Gastrocnemius medialis (tissue), 4 donors: Measurements from ENCODE around the gene DDIT3. TPM values are rescaled to one million over a fixed set of nuclear protein-coding genes. Genes with fewer than 3 reads are reported as not detected.

Experiments used
- ATAC-seq, 2 donors: fragments of 150-250 bp; one replicate each; pipeline ENCODE4 v1.9.1; 2016
- DNase-seq, 2 donors: peaks; one replicate each; pipeline ENCODE4 v3.0.0-alpha.2; 2019
- H3K27ac ChIP-seq, 4 donors: fragments of 200-600 bp; sonication (generic); 1 replicate in 1 of 4; 2 replicates in 3 of 4; pipeline ENCODE4 v1.5.1; 2016 to 2018; ENCODE audit warnings: mild to moderate bottlenecking in 2 of 4, moderate library complexity in 1 of 4
- H3K27me3 ChIP-seq, 3 donors: fragments of 200-600 bp; sonication (generic) in 2 of 3; 1 replicate in 1 of 3; 2 replicates in 2 of 3; pipeline versions ENCODE4 v1.5.1 to v1.6.0; 2016 to 2019; ENCODE audit warnings: mild to moderate bottlenecking in 1 of 3, moderate library complexity in 1 of 3
- H3K36me3 ChIP-seq, 2 donors: fragments of 200-600 bp; sonication (generic) in 1 of 2; one replicate each; pipeline ENCODE4 v1.5.1; 2017 to 2018
- H3K4me1 ChIP-seq, 2 donors: fragments of 200-600 bp; sonication (generic) in 1 of 2; one replicate each; pipeline ENCODE4 v1.5.1; 2016 to 2017; ENCODE audit warnings: mild to moderate bottlenecking in 2 of 2
- H3K4me3 ChIP-seq, 4 donors: fragments of 200-600 bp; sonication (generic) in 3 of 4; 1 replicate in 1 of 4; 2 replicates in 3 of 4; pipeline ENCODE4 v1.5.1; 2016 to 2019; ENCODE audit warnings: mild to moderate bottlenecking in 2 of 4
- H3K9me3 ChIP-seq, 3 donors: fragments of 200-600 bp; sonication (generic) in 2 of 3; 1 replicate in 1 of 3; 2 replicates in 2 of 3; pipeline ENCODE4 v1.5.1; 2016 to 2019
- POLR2A ChIP-seq, 2 donors: fragments of 450-650 bp; IDR thresholded peaks; one replicate each; pipeline ENCODE4 v1.6.1; 2017; ENCODE audit warnings: antibody characterized with exemption in 2 of 2, mild to moderate bottlenecking in 2 of 2, moderate library complexity in 2 of 2
- in situ Hi-C, 4 donors: fragments of 200-750 bp; cut with MboI; loops; one replicate each; pipeline versions ENCODE4 v1.15.0 to v1.8.0; 2017; ENCODE audit warnings: low sequenced_read_pairs in 4 of 4
- intact Hi-C: fragments of 100-400 bp; cut with DNase I; formaldehyde crosslinking; loops from one replicate; pipeline ENCODE4 v1.15.1; 2023; ENCODE audit warnings: low total_unique reads
- total RNA-seq, 4 donors: library from RNA; depleted of rRNA; stranded (reverse); fragments of >200 nt; gene quantifications; one replicate each; pipeline versions ENCODE4 v1.1.0 to v1.2.3, GENCODE V29; 2016
- TF ChIP-seq, protein P1 (sequence below), 5 experiments: fragments of 450-650 bp in 3 of 5; fragments of 200-600 bp in 2 of 5; sonication (generic) in 2 of 5; IDR thresholded peaks in 4 of 5; conservative IDR thresholded peaks in 1 of 5; 1 replicate in 4 of 5; 2 replicates in 1 of 5; pipeline ENCODE4 v1.5.1; 2016 to 2019; ENCODE audit warnings: antibody characterized with exemption in 5 of 5, mild to moderate bottlenecking in 3 of 5, moderate library complexity in 3 of 5

DDIT3 gene
- total RNA-seq, 4 donors from 2014 or later: 11.8 to 46.4 (median 17.1) TPM

DNA sequence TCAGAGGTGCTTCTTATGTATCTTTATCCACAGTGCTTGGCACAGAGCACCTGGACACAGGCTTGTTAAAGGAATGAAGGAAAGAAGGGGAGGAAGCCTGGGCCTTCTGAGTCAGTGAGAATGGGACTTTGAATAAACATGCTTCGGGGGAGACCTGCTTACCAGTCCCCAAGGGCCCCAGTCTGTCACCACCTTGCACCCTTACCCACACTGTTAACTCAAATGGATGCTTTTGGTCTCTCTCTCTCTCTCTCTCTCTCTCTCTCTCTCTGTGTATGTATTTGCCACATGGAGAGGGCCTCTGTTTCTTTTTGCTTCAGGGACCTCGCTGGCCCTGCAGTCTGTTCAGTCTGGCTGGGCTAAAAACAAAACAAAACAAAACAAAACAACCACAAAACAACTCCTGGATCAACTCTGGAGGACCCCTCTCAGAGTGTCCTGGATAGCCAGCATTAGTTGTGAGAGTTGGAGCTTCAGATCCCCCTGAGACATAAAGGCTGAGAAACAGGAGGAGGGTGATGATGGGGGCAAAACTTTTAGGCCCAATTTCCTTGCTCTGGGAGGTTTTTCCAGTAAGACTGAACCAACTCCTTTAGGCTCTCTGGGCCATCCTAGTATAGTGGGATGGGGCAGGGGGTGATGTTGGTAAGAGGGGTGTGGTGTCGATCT lies 31.5 kb upstream of the DDIT3 start:
- H3K9me3 ChIP-seq: no peaks in the 10 kb centered on the region
- TF ChIP-seq POLR2A (IDR thresholded peaks at IDR 0.05): no peak
- TF ChIP-seq, protein P1, sequence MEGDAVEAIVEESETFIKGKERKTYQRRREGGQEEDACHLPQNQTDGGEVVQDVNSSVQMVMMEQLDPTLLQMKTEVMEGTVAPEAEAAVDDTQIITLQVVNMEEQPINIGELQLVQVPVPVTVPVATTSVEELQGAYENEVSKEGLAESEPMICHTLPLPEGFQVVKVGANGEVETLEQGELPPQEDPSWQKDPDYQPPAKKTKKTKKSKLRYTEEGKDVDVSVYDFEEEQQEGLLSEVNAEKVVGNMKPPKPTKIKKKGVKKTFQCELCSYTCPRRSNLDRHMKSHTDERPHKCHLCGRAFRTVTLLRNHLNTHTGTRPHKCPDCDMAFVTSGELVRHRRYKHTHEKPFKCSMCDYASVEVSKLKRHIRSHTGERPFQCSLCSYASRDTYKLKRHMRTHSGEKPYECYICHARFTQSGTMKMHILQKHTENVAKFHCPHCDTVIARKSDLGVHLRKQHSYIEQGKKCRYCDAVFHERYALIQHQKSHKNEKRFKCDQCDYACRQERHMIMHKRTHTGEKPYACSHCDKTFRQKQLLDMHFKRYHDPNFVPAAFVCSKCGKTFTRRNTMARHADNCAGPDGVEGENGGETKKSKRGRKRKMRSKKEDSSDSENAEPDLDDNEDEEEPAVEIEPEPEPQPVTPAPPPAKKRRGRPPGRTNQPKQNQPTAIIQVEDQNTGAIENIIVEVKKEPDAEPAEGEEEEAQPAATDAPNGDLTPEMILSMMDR (IDR thresholded peaks at IDR 0.05 in 4 of 5, conservative IDR thresholded peaks at IDR 0.05 in 1 of 5): no peak
- in situ Hi-C loops (no loop called here), intact Hi-C loops (no loop called here)
- no peaks in the 10 kb centered on the region for H3K36me3 ChIP-seq
- DNase-seq: no peak
- no peak overlapping the region for H3K4me3 ChIP-seq
- no peak overlapping the region for H3K27ac ChIP-seq
- ATAC-seq: no peak
- H3K4me1 ChIP-seq: peaks cover 3% of the 10 kb centered on the region in 2 donors
- peaks cover 21 to 33% (median 21%) of the 10 kb centered on the region in 3 donors for H3K27me3 ChIP-seq

GRCh38 chr12:57550641-57551549 lies 30.6 kb upstream of the DDIT3 start:
- no peaks in the 10 kb centered on the region for H3K9me3 ChIP-seq
- peaks cover 8% of the 10 kb centered on the region in 2 donors for H3K4me1 ChIP-seq
- DNase-seq (no peak), ATAC-seq (no peak)
- intact Hi-C loops: no loop called here
- H3K36me3 ChIP-seq: no peaks in the 10 kb centered on the region
- in situ Hi-C loops: no loop called here
- no peak overlapping the region for H3K4me3 ChIP-seq
- H3K27ac ChIP-seq: no peak overlapping the region
- peaks cover 21 to 33% (median 21%) of the 10 kb centered on the region in 3 donors for H3K27me3 ChIP-seq
- TF ChIP-seq POLR2A (IDR thresholded peaks at IDR 0.05): no peak
- TF ChIP-seq, protein P1 (IDR thresholded peaks at IDR 0.05 in 4 of 5, conservative IDR thresholded peaks at IDR 0.05 in 1 of 5): no peak

DNA sequence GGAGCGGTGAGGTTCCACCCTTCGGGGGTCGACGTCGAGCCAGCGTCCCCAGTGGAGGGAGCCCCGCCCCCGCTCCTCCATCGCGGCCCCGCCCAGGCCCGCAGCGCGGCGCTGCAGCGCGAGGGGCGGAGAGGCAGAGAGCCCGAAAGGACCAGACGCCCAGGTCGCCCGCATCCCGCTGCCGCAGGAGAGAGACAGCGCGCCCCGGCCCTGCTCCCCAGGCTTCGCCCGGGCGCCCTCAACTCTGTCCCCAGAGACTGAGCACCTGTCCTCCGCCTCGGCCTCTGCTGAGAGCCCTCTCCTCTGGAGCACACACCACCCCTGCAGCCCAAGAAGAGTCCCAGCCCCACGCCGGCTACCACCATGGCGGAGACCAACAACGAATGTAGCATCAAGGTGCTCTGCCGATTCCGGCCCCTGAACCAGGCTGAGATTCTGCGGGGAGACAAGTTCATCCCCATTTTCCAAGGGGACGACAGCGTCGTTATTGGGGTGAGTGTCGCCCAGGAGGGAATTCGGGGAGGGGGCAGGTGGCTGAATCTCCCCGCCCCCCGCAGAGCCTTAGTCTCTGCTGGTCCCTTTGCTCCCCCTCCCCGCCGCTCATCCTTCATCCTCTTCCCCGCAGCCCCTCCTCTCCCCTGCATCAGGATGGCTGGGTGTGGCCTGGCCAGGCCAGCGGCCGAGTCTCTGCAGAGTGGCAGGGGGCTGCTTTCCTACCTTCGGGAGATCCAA lies 29.8 kb upstream of the DDIT3 start, which contains the start of gene KIF5A:
KIF5A (plus strand) TSS at position 136 of the 732 bp plus-strand sequence; CDS start at position 364, 228 bp downstream.
- DNase-seq: no peak
- ATAC-seq: no peak
- TF ChIP-seq, protein P1 (IDR thresholded peaks at IDR 0.05 in 4 of 5, conservative IDR thresholded peaks at IDR 0.05 in 1 of 5): no peak
- Histone ChIP-seq H3K4me1 (peaks cover 16% of the 10 kb centered on the region in 2 donors), H3K27me3 (peaks cover 21 to 33% (median 21%) of the 10 kb centered on the region in 3 donors), H3K4me3 (peak within 1 kb of the TSS; percentile 1 to 44 (median 32)), H3K36me3 (no peaks in the 10 kb centered on the region), H3K27ac (no peak within 1 kb of the TSS), H3K9me3 (no peaks in the 10 kb centered on the region)
- intact Hi-C loops: no loop called here
- in situ Hi-C loops: no loop called here

GRCh38 chr12:57549203-57549908 lies 29.0 kb upstream of the DDIT3 start:
- DNase-seq: no peak
- Histone ChIP-seq H3K27ac (no peak overlapping the region), H3K4me3 (peak overlapping the region in 3 of 4 donors; percentile 24 to 44 (median 39)), H3K4me1 (peaks cover 18 to 19% of the 10 kb centered on the region in 2 donors), H3K36me3 (no peaks in the 10 kb centered on the region), H3K9me3 (no peaks in the 10 kb centered on the region), H3K27me3 (peaks cover 21 to 33% (median 21%) of the 10 kb centered on the region in 3 donors)
- TF ChIP-seq, protein P1 (IDR thresholded peaks at IDR 0.05 in 4 of 5, conservative IDR thresholded peaks at IDR 0.05 in 1 of 5): no peak
- no peak for TF ChIP-seq POLR2A (IDR thresholded peaks at IDR 0.05)
- in situ Hi-C loops (no loop called here), intact Hi-C loops (no loop called here)
- ATAC-seq: no peak
